GM18499 (cell line): ENCODE data around the gene MARVELD2.
"Not testable (repeated sequence)": the region's sequence is repeated elsewhere in the genome, so short reads cannot be mapped to it uniquely, and the experiment has no call there.

Experiments
- ATAC-seq: cut with Tn5 transposase; IDR thresholded peaks from one replicate; pipeline ENCODE4 v1.9.1; 2021; ENCODE audit warnings: moderate number of reproducible peaks; ENCODE audit not compliant: insufficient read depth, unreplicated experiment

MARVELD2 gene

GRCh38 chr5:69414885-69415583, at the start of gene MARVELD2:
Gene MARVELD2, plus strand, starts transcription at chr5:69415116. Its CDS starts 4,270 bp downstream, at chr5:69419386.
- ATAC-seq: no peak

GRCh38 chr5:69367697-69368279, 47.1 kb upstream of the MARVELD2 start:
- no peak for ATAC-seq

GRCh38 chr5:69368458-69369339, 46.2 kb upstream of the MARVELD2 start:
- peak; percentile 9 for ATAC-seq

GRCh38 chr5:69369340-69370121, 45.4 kb upstream of the MARVELD2 start, which contains the start of the genes AK6, RAD17 and TAF9:
Gene AK6, minus strand, starts transcription at chr5:69369520. Its CDS starts 30 bp downstream, at chr5:69369490.
Gene RAD17, plus strand, starts transcription at chr5:69369818. Its CDS starts 2,391 bp downstream, at chr5:69372209.
Gene TAF9, minus strand, starts transcription at chr5:69369520. Its CDS starts 3,783 bp downstream, at chr5:69365737.
- peak; percentile 75 for ATAC-seq

GRCh38 chr5:69370335-69370734, 44.6 kb upstream of the MARVELD2 start:
- ATAC-seq: not testable (repeated sequence)

- no peak for ATAC-seq
Observed at GRCh38 chr5:69372394-69372793, 42.5 kb upstream of the MARVELD2 start.

- ATAC-seq: peak; percentile 46
Observed at GRCh38 chr5:69374911-69375446, 39.9 kb upstream of the MARVELD2 start.

- ATAC-seq: no peak
Observed at GRCh38 chr5:69378376-69378775, 36.5 kb upstream of the MARVELD2 start.

- ATAC-seq: no peak
Observed at GRCh38 chr5:69404659-69405330, 10.1 kb upstream of the MARVELD2 start.

GRCh38 chr5:69415584-69415958, 655 bp downstream of the MARVELD2 start:
- no peak for ATAC-seq

GRCh38 chr5:69416180-69416579, 1.3 kb downstream of the MARVELD2 start:
- ATAC-seq: no peak

- no peak for ATAC-seq
Observed at GRCh38 chr5:69416699-69417098, 1.8 kb downstream of the MARVELD2 start.

- ATAC-seq: no peak
Observed at GRCh38 chr5:69418554-69418953, 3.6 kb downstream of the MARVELD2 start.

GRCh38 chr5:69431424-69432303, 16.7 kb downstream of the MARVELD2 start:
- no peak for ATAC-seq

- ATAC-seq: no peak
Observed at GRCh38 chr5:69432412-69433206, 17.7 kb downstream of the MARVELD2 start.

- not testable (repeated sequence) for ATAC-seq
Observed at GRCh38 chr5:69435276-69435884, 20.5 kb downstream of the MARVELD2 start.

GRCh38 chr5:69444127-69444754, 29.3 kb downstream of the MARVELD2 start:
- no peak for ATAC-seq
